Cardiac muscle cell (in vitro differentiated cells and primary cell): Measurements from ENCODE around the gene POLD3. TPM values are rescaled to one million over a fixed set of nuclear protein-coding genes. Genes with fewer than 3 reads are reported as not detected.
"Not testable (repeated sequence)": the region's sequence is repeated elsewhere in the genome, so short reads cannot be mapped to it uniquely, and the experiment has no call there.

Source experiments
- DNase-seq, 2 donors: peaks; one replicate each; pipeline versions ENCODE4 v3.0.0 to v3.0.0-alpha.2; 2010 to 2017; ENCODE audit warnings: low read depth in 1 of 2, low spot score in 1 of 2
- H3K27ac ChIP-seq: fragments of 200-600 bp; sonication (generic); 2 replicates; pipeline ENCODE4 v1.5.1; 2016
- H3K27me3 ChIP-seq: fragments of 200-600 bp; sonication (generic); 2 replicates; pipeline ENCODE4 v1.6.0; 2016; ENCODE audit warnings: control low read depth
- H3K36me3 ChIP-seq: fragments of 200-600 bp; sonication (generic); 2 replicates; pipeline ENCODE4 v1.5.1; 2016; ENCODE audit warnings: control low read depth
- H3K4me1 ChIP-seq: fragments of 200-600 bp; sonication (generic); 2 replicates; pipeline ENCODE4 v1.8.1; 2017; ENCODE audit warnings: low read depth, mild to moderate bottlenecking, mixed run types
- H3K4me3 ChIP-seq: fragments of 200-600 bp; sonication (generic); 2 replicates; pipeline ENCODE4 v1.5.1; 2016; ENCODE audit warnings: mild to moderate bottlenecking
- H3K9me3 ChIP-seq: fragments of 200-600 bp; sonication (generic); 2 replicates; pipeline ENCODE4 v1.5.1; 2017; ENCODE audit warnings: low read depth, mild to moderate bottlenecking, control low read depth
- CTCF ChIP-seq: IDR thresholded peaks from 2 replicates; pipeline ENCODE4 v1.5.1; 2012; ENCODE audit warnings: low read depth, mild to moderate bottlenecking, low read length
- polyA plus RNA-seq: library from polyadenylated mRNA; unstranded; fragments of >200 nt; fragmentation: Nextera tagmentation; extraction: Ambion mirVana; gene quantifications from 2 replicates; pipeline ENCODE4 v1.2.1, GENCODE V29; 2016
- total RNA-seq: library from RNA; depleted of rRNA; stranded (reverse); fragments of >200 nt; gene quantifications from 2 replicates; pipeline ENCODE4 v1.2.3, GENCODE V29; 2016

POLD3 gene
- total and polyA plus RNA-seq, 2 experiments from 2014 or later: 13.1 to 24.1 TPM

- no peaks in the 10 kb centered on the region for H3K9me3 ChIP-seq
- no peak overlapping the region for H3K4me3 ChIP-seq
- no peak overlapping the region for H3K27ac ChIP-seq
- H3K27me3 ChIP-seq: no peaks in the 10 kb centered on the region
- no peak for DNase-seq
- no peaks in the 10 kb centered on the region for H3K36me3 ChIP-seq
- no peaks in the 10 kb centered on the region for H3K4me1 ChIP-seq
- TF ChIP-seq CTCF: no peak
Measured at GRCh38 chr11:74646954-74647353, 54.6 kb downstream of the POLD3 start.

- DNase-seq: peak in 1 of 2 donors; percentile 2
- Histone ChIP-seq H3K4me3 (no peak overlapping the region), H3K4me1 (no peaks in the 10 kb centered on the region), H3K27me3 (no peaks in the 10 kb centered on the region), H3K27ac (no peak overlapping the region), H3K9me3 (no peaks in the 10 kb centered on the region), H3K36me3 (no peaks in the 10 kb centered on the region)
- no peak for TF ChIP-seq CTCF
Measured at GRCh38 chr11:74647404-74647803, 55.0 kb downstream of the POLD3 start.

- Histone ChIP-seq H3K4me1 (no peaks in the 10 kb centered on the region), H3K9me3 (no peaks in the 10 kb centered on the region), H3K4me3 (no peak overlapping the region), H3K27me3 (no peaks in the 10 kb centered on the region), H3K36me3 (no peaks in the 10 kb centered on the region), H3K27ac (no peak overlapping the region)
- no peak for TF ChIP-seq CTCF
- DNase-seq: no peak
Measured at GRCh38 chr11:74647831-74648230, 55.4 kb downstream of the POLD3 start.

GRCh38 chr11:74648894-74649293 lies 56.5 kb downstream of the POLD3 start:
- Histone ChIP-seq H3K27ac (no peak overlapping the region), H3K27me3 (no peaks in the 10 kb centered on the region), H3K4me1 (no peaks in the 10 kb centered on the region)

GRCh38 chr11:74650498-74650897 lies 58.1 kb downstream of the POLD3 start:
- H3K27me3 ChIP-seq: no peaks in the 10 kb centered on the region
- H3K36me3 ChIP-seq: no peaks in the 10 kb centered on the region
- H3K9me3 ChIP-seq: no peaks in the 10 kb centered on the region
- H3K4me1 ChIP-seq: no peaks in the 10 kb centered on the region
- H3K27ac ChIP-seq: no peak overlapping the region
- H3K4me3 ChIP-seq: no peak overlapping the region
- DNase-seq: peak in 1 of 2 donors; percentile 13
- no peak for TF ChIP-seq CTCF

More at GRCh38 chr11:74648894-74649293, 56.5 kb downstream of the POLD3 start:
- H3K36me3 ChIP-seq: no peaks in the 10 kb centered on the region
- DNase-seq: no peak
- H3K9me3 ChIP-seq: no peaks in the 10 kb centered on the region
- no peak for TF ChIP-seq CTCF
- H3K4me3 ChIP-seq: no peak overlapping the region

- H3K27ac ChIP-seq: no peak overlapping the region
- H3K36me3 ChIP-seq: no peaks in the 10 kb centered on the region
- no peaks in the 10 kb centered on the region for H3K4me1 ChIP-seq
- DNase-seq: no peak
- H3K9me3 ChIP-seq: no peaks in the 10 kb centered on the region
- H3K4me3 ChIP-seq: no peak overlapping the region
- H3K27me3 ChIP-seq: no peaks in the 10 kb centered on the region
- no peak for TF ChIP-seq CTCF
Measured at GRCh38 chr11:74654976-74655375, 62.6 kb downstream of the POLD3 start.

GRCh38 chr11:74659124-74659523 lies 66.7 kb downstream of the POLD3 start:
- not testable (repeated sequence) for H3K27ac ChIP-seq, H3K9me3 ChIP-seq, H3K36me3 ChIP-seq, H3K4me1 ChIP-seq, H3K27me3 ChIP-seq, DNase-seq, H3K4me3 ChIP-seq
